Stimulated activated CD4-positive, alpha-beta T cell treated with anti-CD3 and anti-CD28 coated beads, Interleukin-2, amount 100 ng/mL, for 24 hours (primary cell): ENCODE results near the gene PTPRN.
"Not testable (repeated sequence)": the region's sequence is repeated elsewhere in the genome, so short reads cannot be mapped to it uniquely, and the experiment has no call there.

ENCODE experiments used
- DNase-seq, 2 donors: peaks; one replicate each; pipeline ENCODE4 v3.0.0-alpha.2; 2020

The PTPRN gene

GRCh38 chr2:219266886-219267285 lies 42.3 kb downstream of the PTPRN start:
- DNase-seq, result no peak

GRCh38 chr2:219266232-219266631 lies 43.0 kb downstream of the PTPRN start:
- no peak for DNase-seq

GRCh38 chr2:219261024-219261855 lies 48.0 kb downstream of the PTPRN start:
- no peak for DNase-seq

GRCh38 chr2:219258942-219259341 lies 50.3 kb downstream of the PTPRN start:
- DNase-seq, result not testable (repeated sequence)

GRCh38 chr2:219254590-219255201 lies 54.5 kb downstream of the PTPRN start:
- DNase-seq, result peak; percentile 26 to 49

GRCh38 chr2:219253753-219254589 lies 55.2 kb downstream of the PTPRN start, which contains the start of gene TUBA4A:
Gene TUBA4A, minus strand, starts transcription at chr2:219253918. Its CDS starts 60 bp downstream, at chr2:219253858.
- peak; percentile 91 to 92 for DNase-seq

- DNase-seq, result peak; percentile 51 to 68
Observed at GRCh38 chr2:219252900-219253752, 56.1 kb downstream of the PTPRN start, which contains the start of gene TUBA4B. Gene TUBA4B, plus strand, starts transcription at chr2:219253243. Its CDS starts 165 bp downstream, at chr2:219253408.

GRCh38 chr2:219252570-219252899 lies 56.7 kb downstream of the PTPRN start:
- peak in 1 of 2 donors; percentile 56 for DNase-seq

GRCh38 chr2:219252084-219252483 lies 57.1 kb downstream of the PTPRN start:
- peak; percentile 41 to 42 for DNase-seq

GRCh38 chr2:219251656-219252055 lies 57.5 kb downstream of the PTPRN start:
- no peak for DNase-seq

GRCh38 chr2:219250049-219250781 lies 59.0 kb downstream of the PTPRN start:
- no peak for DNase-seq

- DNase-seq, result peak; percentile 37 to 50
Observed at GRCh38 chr2:219249203-219249980, 59.8 kb downstream of the PTPRN start.

GRCh38 chr2:219248845-219249202 lies 60.4 kb downstream of the PTPRN start:
- no peak for DNase-seq

GRCh38 chr2:219247678-219248642 lies 61.2 kb downstream of the PTPRN start:
- DNase-seq, result peak; percentile 61 to 63

GRCh38 chr2:219246559-219246958 lies 62.6 kb downstream of the PTPRN start:
- no peak for DNase-seq

GRCh38 chr2:219245899-219246230 lies 63.3 kb downstream of the PTPRN start:
- DNase-seq, result peak in 1 of 2 donors; percentile 39

- peak; percentile 91 to 94 for DNase-seq
Observed at GRCh38 chr2:219245148-219245898, 63.9 kb downstream of the PTPRN start, which contains the start of the genes GLB1L and STK16. Gene GLB1L, minus strand, starts transcription at chr2:219245444. Its CDS starts 1,871 bp downstream, at chr2:219243573. Gene STK16, plus strand, starts transcription at chr2:219245479. Its CDS starts 521 bp downstream, at chr2:219246000.

- no peak for DNase-seq
Observed at GRCh38 chr2:219244789-219245147, 64.4 kb downstream of the PTPRN start.

GRCh38 chr2:219243291-219243761 lies 65.9 kb downstream of the PTPRN start:
- no peak for DNase-seq
